HG02884 (cell line): ENCODE data around the gene PDXDC1.
"Not testable (repeated sequence)": the region's sequence is repeated elsewhere in the genome, so short reads cannot be mapped to it uniquely, and the experiment has no call there.

Experiments used
- ATAC-seq: cut with Tn5 transposase; IDR thresholded peaks from one replicate; pipeline ENCODE4 v1.9.1; 2021; ENCODE audit warnings: mild to moderate bottlenecking, moderate library complexity; ENCODE audit not compliant: unreplicated experiment

The PDXDC1 gene

DNA sequence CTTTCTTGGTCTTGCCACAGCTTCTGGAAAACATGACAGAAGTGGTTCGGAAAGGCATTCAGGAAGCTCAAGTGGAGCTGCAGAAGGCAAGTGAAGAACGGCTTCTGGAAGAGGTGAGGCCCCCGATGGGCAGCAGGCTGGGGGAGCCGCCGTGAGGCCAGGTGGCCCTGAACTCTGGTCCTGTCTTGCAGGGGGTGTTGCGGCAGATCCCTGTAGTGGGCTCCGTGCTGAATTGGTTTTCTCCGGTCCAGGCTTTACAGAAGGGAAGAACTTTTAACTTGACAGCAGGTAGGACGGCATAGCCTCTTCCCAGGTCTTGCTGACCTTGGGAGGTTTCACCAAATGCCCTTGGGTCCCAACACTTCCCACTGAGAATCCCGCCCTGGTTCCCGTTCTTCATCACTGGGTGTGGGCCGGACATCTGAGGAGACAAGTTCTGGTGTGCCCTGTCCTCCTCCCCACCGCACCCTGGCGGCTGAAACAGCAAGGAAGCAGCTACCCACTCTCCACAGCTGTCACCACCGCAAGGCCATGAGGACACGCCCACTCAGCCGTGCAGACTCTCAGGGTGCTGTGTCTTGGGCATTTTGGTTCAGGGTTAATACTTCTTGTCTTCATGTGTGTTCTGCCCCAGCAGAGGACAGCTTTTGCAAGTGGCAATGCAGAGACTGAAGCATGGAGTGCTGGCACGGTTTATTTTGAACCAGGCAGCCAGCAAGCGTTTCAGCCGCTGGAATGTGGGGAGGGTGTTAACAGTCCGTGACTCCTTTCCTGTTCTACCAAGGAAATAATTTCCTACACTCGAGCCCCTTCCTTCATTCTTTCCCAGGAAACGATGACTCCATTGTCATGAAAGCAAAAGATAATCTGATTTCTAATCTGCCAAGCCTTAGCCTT is 59.7 kb downstream of the PDXDC1 start:
- ATAC-seq: no peak

GRCh38 chr16:15035163-15035729 is 60.4 kb downstream of the PDXDC1 start:
- ATAC-seq: no peak

- ATAC-seq: no peak
Measured at GRCh38 chr16:15037003-15037402, 62.2 kb downstream of the PDXDC1 start.

DNA sequence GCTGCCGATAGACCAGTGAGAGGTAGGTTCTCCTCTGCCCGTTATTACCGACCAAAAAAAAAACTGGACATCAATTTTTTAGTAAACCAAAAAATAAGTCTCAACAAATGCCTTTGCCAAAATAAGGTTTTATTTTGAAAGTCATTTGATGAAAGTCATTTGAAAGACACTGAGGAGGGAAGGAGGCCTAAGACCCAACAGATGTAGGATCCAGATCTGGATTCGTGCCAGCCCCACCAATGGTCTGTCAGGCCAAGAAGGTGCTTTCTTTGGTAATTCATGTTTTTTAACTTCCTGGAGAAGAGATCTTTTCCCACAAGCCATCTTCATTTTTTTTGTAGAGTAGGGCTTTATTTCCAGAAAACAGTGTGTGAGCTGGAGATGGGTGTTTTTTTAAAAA is 62.9 kb downstream of the PDXDC1 start:
- ATAC-seq: no peak

DNA sequence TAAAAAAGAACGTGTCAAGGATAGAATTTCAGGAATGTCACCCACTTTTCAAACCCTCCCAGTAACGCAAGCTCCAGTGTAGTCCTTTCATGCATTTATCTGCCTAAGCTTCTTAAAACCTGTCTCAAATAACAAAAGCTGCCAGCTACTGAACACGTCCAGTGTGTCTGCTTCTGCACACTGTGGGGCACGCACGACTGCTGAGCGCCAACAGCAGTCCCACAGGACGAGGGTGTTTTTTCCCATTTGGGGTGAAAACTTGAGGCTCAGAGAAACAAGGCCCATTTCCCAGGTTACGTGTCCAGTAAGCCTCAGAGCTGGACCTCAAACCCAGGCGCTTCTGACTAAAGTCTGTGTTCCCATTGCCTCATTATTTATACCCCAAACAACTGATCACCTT is 63.9 kb downstream of the PDXDC1 start:
- ATAC-seq: no peak

DNA sequence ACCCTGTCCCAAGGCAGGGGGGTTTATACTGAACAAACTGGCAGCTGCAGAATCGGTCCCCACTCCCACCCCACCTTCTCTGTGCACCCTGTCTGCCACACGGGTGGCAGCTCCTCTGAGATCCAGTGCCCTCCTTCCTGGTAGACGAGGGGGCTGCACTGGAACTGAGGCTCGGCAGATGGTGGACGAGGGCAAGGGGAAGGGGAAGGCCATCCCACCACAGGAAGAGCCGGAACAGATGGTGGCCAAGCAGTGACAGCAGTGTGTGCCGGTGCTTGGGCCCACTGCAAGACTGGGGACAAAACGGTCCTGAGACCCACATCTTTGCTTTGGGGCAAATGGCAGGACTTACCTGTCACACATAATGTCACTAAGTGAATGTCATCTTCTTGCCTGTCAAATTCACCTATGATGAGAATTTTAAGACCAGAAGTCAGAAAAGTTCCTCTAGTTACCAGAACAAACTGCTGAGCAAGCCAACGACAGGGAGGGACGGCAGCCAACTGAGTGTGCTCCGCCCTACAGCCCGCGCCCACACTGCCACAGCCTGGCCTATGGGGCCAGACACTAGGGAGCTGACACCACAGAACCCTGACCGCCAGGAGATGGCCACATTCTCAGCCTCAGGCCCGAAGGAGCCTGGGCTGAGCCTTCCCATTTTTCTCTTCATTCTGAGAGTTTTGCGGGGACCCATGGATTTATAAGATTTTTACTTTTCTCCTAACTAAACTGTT is 66.6 kb downstream of the PDXDC1 start:
- ATAC-seq: no peak

DNA sequence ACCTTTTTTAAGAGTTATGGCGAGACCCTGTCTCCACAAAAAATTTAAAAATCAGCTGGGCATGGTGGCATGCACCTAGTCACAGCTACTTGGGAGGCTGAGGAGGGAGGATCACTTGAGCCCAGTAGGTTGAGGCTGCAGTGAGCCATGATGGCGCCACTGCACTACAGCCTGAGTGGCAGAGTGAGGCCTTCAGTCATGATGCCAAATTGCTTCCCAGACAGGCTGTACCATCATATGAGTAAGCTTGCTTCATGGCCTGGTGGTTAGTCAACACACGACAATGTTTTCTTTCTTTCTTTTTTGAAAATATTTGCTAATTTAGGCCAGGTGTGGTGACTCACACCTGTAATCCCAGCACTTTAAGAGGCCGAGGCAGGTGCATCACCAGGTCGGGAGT is 68.5 kb downstream of the PDXDC1 start:
- no peak for ATAC-seq

GRCh38 chr16:15044286-15044685 is 69.5 kb downstream of the PDXDC1 start:
- ATAC-seq: no peak

DNA sequence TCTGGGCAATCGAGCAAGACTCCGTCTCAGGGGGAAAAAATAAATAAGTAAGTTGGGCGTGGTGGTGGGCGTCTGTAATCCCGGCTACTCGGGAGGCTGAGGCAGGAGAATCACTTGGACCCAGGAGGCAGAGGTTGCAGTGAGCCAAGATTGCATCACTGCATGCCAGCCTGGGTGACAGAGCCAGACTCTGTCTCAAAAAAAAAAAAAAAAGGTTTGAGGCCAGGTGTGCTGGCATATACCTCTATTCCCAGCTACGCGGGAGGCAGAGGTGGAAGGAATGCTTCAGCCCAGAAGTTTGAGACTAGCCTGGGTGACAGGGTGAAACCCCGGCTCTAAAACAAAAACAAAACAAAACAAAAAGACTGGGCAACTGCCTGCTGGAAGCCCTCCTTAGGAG is 70.4 kb downstream of the PDXDC1 start:
- not testable (repeated sequence) for ATAC-seq

GRCh38 chr16:15046692-15047376 is 72.0 kb downstream of the PDXDC1 start:
- no peak for ATAC-seq

DNA sequence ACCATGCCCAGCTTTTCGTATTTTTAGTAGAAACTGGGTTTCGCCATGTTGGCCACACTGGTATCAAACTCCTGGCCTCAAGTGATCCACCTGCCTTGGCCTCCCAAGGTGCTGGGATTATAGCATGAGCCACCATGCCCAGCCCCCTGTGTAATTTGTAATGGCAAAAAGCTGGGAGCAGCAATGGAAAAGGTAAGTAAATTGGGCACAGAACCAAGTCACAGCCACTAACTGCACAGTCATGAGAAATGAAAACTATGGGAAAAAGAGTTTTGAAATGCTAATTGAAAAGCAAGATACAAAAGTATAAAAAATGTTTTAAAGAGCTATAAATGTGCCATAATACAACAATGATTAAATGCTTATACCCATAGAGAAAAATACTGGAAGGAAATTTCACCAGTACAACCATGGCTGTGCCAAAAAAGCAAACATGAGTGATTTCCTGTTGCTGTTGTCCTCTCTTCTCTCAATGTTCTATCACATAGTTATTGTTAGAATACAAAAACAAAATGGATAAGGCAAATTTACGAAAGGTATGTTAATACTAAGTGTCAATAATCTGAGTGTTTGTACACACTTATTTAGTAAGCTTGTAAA is 74.9 kb downstream of the PDXDC1 start:
- ATAC-seq: no peak

- ATAC-seq: not testable (repeated sequence)
Measured at GRCh38 chr16:15050440-15050839, 75.6 kb downstream of the PDXDC1 start.

DNA sequence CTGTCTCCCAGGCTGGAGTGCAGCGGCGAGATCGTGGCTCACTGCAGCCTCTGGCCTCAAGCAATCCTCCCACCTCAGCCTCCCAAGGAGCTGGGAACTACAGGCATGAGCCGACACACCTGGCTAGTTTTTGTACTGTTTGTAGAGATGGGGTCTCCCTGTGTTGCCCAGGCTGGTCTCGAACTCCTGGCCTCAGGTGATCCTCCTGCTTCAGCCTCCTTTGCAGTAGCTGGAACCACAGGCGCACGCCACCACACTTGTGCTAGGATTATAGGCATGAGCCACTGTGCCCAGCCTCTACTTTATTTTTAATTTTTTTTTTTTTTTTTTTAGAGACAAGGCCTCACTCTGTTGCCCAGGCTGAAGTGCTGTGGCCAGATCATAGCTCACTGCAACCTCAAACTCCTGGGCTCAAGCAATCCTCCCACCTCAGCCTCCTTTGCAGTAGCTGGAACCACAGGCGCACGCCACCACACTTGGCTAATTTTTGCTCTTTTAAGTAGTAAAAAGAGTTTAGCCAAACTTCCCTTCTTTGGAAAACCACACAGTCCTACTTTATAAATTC is 76.6 kb downstream of the PDXDC1 start:
- ATAC-seq: no peak

DNA sequence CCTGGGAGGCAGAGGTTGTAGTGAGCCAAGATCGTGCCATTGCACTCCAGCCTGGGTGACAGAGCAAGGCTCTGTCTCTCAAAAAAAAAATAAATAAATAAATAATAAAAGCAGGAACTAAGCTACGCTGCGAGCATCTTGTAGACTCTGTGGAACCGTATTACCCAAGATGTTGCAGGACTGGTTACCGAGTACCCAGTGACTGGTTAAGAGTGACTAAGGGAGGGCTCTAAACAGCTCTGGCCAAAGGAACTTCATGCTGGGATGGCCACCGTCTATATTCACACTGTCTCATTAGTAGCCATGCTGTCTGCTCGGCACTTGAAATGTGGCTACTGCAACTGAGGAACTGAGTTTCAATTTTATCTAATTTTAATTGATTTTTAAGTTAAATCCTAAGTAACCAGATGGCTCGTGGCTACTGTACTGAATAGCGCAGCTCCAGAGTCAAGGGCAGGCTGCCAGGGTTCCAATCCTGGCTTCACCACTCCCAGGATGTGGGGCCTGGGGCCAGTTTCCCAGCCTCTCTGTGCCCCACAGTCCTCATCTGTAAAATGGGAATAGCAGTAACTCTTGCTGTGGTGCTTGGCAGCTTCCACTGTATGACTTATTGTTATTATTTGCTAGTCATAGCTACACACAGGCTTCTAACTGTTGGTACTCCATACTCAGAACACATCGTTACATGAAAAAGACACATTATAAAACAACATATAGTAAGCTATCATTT is 78.1 kb downstream of the PDXDC1 start:
- no peak for ATAC-seq

- ATAC-seq: no peak
Measured at GRCh38 chr16:15053904-15054303, 79.1 kb downstream of the PDXDC1 start.

DNA sequence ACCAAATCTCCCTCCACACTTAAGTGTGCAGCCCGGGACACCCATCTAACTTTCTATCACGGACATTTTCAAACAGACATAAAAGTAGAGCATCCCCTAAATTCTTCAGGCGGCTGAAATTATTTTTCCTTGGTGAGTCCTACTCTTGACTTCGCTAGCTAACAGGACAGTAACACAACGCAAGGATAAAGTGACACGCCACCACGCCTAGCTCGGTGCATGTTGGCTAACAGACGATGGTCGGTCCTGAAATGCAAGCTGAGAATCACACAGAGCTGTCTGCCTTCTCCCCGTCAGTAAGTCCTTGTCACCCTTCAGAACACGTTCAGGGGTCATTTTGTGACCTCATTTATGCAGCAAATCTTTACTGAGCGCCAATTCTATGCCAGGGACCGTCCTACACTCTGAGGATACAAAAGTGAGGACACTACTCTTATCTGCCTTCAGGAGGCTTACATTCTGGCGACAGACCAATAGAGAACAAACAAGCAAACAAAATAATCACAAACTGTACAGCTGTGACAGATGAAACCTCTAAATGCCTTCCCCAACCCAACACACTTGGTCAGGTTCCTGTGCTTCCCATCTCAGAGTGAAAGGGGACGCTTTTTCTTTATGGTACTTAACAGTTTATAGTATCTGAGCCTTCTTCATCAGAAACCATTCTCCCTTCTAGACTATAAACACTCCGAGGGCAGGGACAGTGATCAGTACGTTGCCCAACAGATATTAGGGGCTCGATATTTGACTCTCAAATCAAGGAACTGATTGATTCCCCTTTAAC is 79.7 kb downstream of the PDXDC1 start:
- no peak for ATAC-seq

DNA sequence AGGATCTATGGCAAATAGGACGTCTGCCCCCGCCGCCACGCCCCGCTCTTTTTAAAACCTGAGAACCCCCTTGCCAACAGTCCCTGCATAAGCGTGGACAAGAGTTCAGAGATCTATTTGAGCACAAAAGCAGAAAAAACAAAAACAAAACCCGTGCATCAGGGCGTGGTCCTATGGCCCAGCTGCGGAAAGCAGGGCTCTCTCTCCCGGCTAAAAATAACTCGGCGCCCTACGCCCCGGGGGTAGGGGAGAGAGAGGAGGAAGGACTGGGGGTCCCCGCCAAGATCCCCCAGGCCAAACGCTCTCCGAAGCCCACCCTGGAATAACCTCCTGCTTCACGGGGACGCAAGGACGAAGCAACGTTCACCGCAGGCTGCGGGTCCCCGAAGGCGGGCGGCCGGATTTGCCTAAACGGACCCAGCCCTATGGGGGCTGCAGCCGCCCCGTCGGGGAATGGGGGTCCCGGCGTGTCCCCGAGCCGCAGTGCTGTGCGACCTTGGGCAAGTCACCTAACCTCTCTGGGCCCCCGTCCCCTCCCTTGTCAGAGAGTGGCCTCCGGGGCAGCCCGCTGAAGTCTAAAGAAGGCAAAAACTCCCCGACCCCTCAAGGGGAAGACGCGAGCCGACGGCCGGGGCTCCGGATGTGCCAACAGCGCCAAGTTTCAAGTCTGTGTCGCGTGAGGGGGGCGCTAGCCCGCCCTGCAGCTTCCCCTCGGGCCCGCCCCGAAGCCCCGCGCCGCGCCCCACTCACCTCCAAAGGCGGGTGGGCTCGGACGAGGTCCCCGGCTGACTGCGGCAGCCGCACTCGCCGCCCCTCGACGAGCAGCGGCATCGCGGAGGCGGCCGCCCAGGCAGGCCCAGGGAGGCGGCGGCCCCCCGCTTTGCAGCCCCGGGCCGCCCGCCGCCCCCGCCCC is 80.6 kb downstream of the PDXDC1 start:
- peak; percentile 54 for ATAC-seq
